MCF 10A (cell line): ENCODE data around the gene SDK1. TPM values are rescaled to one million over a fixed set of nuclear protein-coding genes. Genes with fewer than 3 reads are reported as not detected.

ENCODE experiments used
- BruUV-seq: library from RNA; stranded (reverse); fragments of 400-500 nt; replicated peaks from 2 replicates; lab custom pipeline; 2021; lab: Mats Ljungman, UMichigan
- CTCF ChIA-PET: fragments of 300-600 bp; sonication (Branson Sonifier 250); formaldehyde crosslinking; extraction: SDS; loops from one replicate; lab custom pipeline; 2021; ENCODE audit warnings: antibody characterized with exemption, inconsistent platforms; lab: Yijun Ruan, JAX
- POLR2A ChIA-PET: fragments of 300-600, 350-650 bp; sonication (Branson Sonifier 250); formaldehyde crosslinking; extraction: SDS; loops from one replicate; lab custom pipeline; 2020; ENCODE audit warnings: antibody characterized with exemption, inconsistent platforms; lab: Yijun Ruan, JAX
- DNase-seq: peaks from one replicate; pipeline ENCODE4 v3.0.0-alpha.2; 2018; ENCODE audit not compliant: unreplicated experiment
- H3K27ac Mint-ChIP-seq: one replicate; pipeline ENCODE4 v1.8.0; 2022; ENCODE audit warnings: mild to moderate bottlenecking, low read depth, mixed read lengths; ENCODE audit not compliant: unreplicated experiment
- H3K27me3 Mint-ChIP-seq: one replicate; pipeline ENCODE4 v1.8.0; 2022; ENCODE audit warnings: mixed read lengths; ENCODE audit not compliant: insufficient read depth, unreplicated experiment
- H3K36me3 Mint-ChIP-seq: one replicate; pipeline ENCODE4 v1.8.0; 2022; ENCODE audit warnings: mild to moderate bottlenecking, moderate library complexity, mixed read lengths; ENCODE audit not compliant: insufficient read depth, unreplicated experiment
- H3K4me1 Mint-ChIP-seq: one replicate; pipeline ENCODE4 v1.8.0; 2022; ENCODE audit warnings: mixed read lengths; ENCODE audit not compliant: insufficient read depth, unreplicated experiment
- H3K4me3 Mint-ChIP-seq: one replicate; pipeline ENCODE4 v1.8.0; 2022; ENCODE audit warnings: mild to moderate bottlenecking, moderate library complexity, mixed read lengths; ENCODE audit not compliant: unreplicated experiment
- H3K9me3 Mint-ChIP-seq: one replicate; pipeline ENCODE4 v1.8.0; 2022; ENCODE audit warnings: mixed read lengths; ENCODE audit not compliant: unreplicated experiment
- CTCF ChIP-seq: fragments of 200-600 bp; IDR thresholded peaks from one replicate; pipeline ENCODE4 v1.8.0; 2022; ENCODE audit warnings: antibody characterized with exemption, mild to moderate bottlenecking; ENCODE audit not compliant: unreplicated experiment
- intact Hi-C: fragments of 100-400 bp; cut with micrococcal nuclease; formaldehyde crosslinking; loops from 2 replicates; pipeline ENCODE4 v1.14.1; 2022
- total RNA-seq: library from RNA; stranded (reverse); gene quantifications from 2 replicates; pipeline ENCODE4 v1.2.3, GENCODE V29; 2022

SDK1 gene
- total RNA-seq, 1 experiment from 2014 or later, result 3.3 TPM

GRCh38 chr7:4139656-4140625, 838.9 kb downstream of the SDK1 start:
- Mint-ChIP-seq H3K4me3 (no peak overlapping the region), H3K36me3 (no peaks in the 10 kb centered on the region), H3K4me1 (no peaks in the 10 kb centered on the region), H3K9me3 (no peaks in the 10 kb centered on the region), H3K27ac (peak overlapping the region; percentile 35), H3K27me3 (peaks cover 19% of the 10 kb centered on the region)
- no TSS peak for BruUV-seq
- DNase-seq, result no peak
- no peak for TF ChIP-seq CTCF
- CTCF ChIA-PET, result interaction anchor here (0.5 kb wide), 1 partner anchor 31 kb away, joined by 3 read pairs; no protein-coding TSS in a partner anchor
- intact Hi-C loops, result no loop called here
- POLR2A ChIA-PET, result interaction anchor here (0.5 kb wide), 1 partner anchor 102 kb away, joined by 3 read pairs; no protein-coding TSS in a partner anchor

GRCh38 chr7:4140933-4141332, 839.9 kb downstream of the SDK1 start:
- Mint-ChIP-seq H3K4me1 (no peaks in the 10 kb centered on the region), H3K36me3 (no peaks in the 10 kb centered on the region), H3K27me3 (peaks cover 25% of the 10 kb centered on the region), H3K27ac (no peak overlapping the region), H3K9me3 (no peaks in the 10 kb centered on the region), H3K4me3 (no peak overlapping the region)
- CTCF ChIA-PET, result no interaction called here
- no peak for DNase-seq
- no peak for TF ChIP-seq CTCF
- POLR2A ChIA-PET, result no interaction called here
- intact Hi-C loops, result no loop called here
- BruUV-seq, result no TSS peak

GRCh38 chr7:4143006-4143405, 842.0 kb downstream of the SDK1 start:
- Mint-ChIP-seq H3K27ac (no peak overlapping the region), H3K27me3 (peaks cover 33% of the 10 kb centered on the region), H3K36me3 (no peaks in the 10 kb centered on the region), H3K4me3 (no peak overlapping the region), H3K4me1 (no peaks in the 10 kb centered on the region), H3K9me3 (no peaks in the 10 kb centered on the region)
- CTCF ChIA-PET, result no interaction called here
- no peak for DNase-seq
- intact Hi-C loops, result no loop called here
- no TSS peak for BruUV-seq
- TF ChIP-seq CTCF, result no peak
- POLR2A ChIA-PET, result no interaction called here

- intact Hi-C loops, result no loop called here
- Mint-ChIP-seq H3K27me3 (peaks cover 33% of the 10 kb centered on the region), H3K27ac (no peak overlapping the region), H3K9me3 (no peaks in the 10 kb centered on the region), H3K4me1 (no peaks in the 10 kb centered on the region), H3K36me3 (no peaks in the 10 kb centered on the region), H3K4me3 (no peak overlapping the region)
- ChIA-PET CTCF (interaction anchor here (0.5 kb wide), 1 partner anchor 80 kb away, joined by 4 read pairs; no protein-coding TSS in a partner anchor), POLR2A (interaction anchor here (0.6 kb wide), 1 partner anchor 179 kb away, joined by 3 read pairs; no protein-coding TSS in a partner anchor)
- BruUV-seq, result no TSS peak
- no peak for DNase-seq
- TF ChIP-seq CTCF, result no peak
These were observed 842.6 kb downstream of the SDK1 start for GRCh38 chr7:4143511-4144171.
